Activated gamma-delta T cell (primary cell): ENCODE data around the gene KIR3DL1.
"Not testable (repeated sequence)": the region's sequence is repeated elsewhere in the genome, so short reads cannot be mapped to it uniquely, and the experiment has no call there.

Source experiments
- DNase-seq: peaks from one replicate; lab custom pipeline; 2025; lab: John Stamatoyannopoulos, UW

The KIR3DL1 gene

DNA sequence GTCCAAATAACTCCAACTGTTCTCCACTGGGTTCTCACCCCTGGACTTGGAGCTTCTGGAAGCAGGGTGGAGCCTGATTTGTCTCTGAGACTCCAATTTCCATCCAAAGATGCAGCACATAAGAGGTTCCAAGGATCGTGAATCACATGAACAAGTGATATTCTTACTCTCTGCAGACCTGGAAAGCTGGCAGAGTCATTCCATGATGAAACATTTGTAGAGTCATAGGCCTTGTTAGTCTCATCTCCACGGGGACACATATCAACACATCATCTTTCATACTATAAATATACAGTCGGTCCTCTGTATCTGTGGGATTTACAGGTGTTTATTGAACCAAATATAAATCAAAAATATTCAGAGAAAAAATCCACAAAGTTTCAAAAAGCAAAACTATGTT, 1.7 kb upstream of the KIR3DL1 start:
- not testable (repeated sequence) for DNase-seq

DNA sequence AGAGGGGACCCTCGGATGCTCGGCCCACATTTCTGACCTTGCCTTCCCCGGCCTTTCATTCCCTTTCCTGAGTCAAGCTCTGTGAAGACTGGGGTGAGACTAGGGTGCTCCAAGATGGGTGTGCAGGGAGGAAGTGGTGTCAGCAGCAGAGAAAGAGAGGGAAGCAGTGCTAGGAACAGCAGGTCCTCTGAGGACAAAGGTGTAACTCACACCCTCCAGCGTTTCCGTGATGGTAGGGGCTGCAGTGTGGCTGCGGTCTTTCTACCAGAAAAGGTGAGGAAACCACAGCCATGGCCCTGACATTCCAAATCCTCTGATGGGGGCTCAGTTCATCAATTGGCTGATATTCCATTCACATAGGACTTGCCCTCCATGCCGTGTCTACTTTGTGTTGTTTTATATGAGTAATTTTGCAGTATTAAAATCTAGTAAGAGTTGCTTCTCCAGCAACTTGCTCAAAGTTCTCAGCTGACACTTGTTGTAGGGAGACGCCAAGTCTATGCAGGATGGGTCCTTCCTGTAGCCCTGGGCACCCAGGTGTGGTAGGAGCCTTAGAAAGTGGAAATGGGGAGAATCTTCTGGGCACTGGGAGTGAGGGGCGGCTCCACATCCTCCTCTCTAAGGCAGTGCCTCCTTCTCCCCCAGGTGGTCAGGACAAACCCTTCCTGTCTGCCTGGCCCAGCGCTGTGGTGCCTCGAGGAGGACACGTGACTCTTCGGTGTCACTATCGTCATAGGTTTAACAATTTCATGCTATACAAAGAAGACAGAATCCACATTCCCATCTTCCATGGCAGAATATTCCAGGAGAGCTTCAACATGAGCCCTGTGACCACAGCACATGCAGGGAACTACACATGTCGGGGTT, 1.6 kb downstream of the KIR3DL1 start:
- no peak for DNase-seq

DNA sequence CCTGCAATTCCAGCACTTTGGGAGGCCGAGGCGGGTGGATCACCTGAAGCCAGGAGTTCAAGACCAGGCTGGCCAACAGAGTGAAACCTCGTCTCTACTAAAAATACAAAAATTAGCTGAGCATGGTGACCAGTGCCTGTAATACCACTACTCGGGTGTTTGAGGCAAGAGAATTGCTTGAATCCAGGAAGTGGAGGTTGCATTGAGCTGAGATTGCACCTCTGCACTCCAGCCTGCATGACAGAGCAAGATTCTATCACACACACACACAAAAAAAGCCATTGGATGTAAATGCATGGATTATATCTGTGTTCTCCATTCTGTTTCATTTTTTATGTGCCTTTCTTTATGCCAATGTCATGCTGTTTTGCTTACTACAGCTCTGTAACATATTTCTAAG, 8.1 kb downstream of the KIR3DL1 start:
- not testable (repeated sequence) for DNase-seq

DNA sequence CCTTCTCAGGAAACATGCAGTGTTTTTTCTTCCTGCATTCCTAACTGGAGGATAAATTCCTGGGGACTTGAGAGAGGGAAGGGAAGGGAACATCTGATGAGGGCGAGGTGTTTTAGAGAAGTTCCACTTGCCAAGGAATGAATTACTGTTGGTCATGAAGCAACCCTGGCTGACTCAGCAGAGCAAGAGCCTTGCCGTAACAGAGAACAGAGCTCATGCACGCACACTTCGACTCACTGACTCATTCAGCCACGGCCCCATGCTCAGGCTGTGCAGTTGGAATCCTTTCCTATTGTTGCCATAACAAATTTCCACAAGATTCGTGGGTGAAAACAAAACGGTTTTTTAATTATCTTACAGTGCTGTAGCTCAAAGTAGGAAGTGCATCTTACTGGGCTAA, 9.1 kb downstream of the KIR3DL1 start:
- DNase-seq, result not testable (repeated sequence)

DNA sequence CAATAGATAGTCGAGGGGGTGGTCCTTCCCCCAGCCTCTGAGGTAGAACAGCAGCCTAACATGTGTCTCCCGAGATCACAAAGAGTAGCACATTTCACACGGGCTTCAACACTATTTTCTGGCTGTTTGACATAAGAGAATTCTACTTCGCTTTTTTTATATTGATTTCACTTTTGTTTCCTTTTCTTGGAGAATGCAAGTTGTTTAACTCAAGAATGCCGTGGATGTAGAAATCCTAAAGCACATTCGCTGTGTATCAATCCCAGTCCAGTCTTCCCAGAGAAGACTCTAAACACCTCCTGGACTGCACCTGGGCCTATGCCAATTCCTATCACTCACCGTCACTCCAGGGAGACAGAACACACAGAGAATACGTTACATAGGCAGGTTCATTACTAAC, 11.8 kb downstream of the KIR3DL1 start:
- not testable (repeated sequence) for DNase-seq

DNA sequence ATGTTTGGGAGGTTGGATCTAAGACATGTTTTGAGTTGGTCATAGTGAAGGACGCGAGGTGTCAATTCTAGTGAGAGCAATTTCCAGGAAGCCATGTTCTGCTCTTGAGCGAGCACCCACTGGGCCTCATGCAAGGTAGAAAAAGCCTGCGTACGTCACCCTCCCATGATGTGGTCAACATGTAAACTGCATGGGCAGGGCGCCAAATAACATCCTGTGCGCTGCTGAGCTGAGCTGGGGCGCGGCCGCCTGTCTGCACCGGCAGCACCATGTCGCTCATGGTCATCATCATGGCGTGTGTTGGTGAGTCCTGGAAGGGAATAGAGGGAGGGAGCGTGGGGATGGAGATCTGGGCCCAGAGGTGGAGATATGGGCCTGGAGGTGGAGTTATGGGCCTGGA, 16.2 kb downstream of the KIR3DL1 start, which contains the start of gene KIR2DS4:
Gene KIR2DS4, plus strand, starts transcription at position 181 of the 400 bp plus-strand sequence.
- not testable (repeated sequence) for DNase-seq

DNA sequence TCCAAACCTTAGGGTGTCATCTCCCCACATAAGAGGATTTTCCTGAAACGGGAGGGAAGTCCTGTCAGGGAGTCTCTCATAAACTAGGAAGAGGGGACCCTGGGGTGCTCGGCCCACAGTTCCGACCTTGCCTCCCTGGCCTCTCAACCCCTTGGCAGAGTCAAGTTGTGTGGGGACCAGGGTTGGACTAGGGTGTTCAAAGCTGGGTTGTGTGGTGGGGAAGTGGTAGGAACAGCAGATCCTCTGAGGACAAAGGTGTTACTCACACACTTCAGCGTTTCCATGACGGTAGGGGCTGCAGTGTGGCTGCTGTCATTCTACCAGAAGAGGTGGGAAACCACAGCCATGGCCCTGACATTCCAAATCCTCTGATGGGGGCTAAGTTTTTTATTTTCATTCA, 18.9 kb downstream of the KIR3DL1 start:
- not testable (repeated sequence) for DNase-seq

DNA sequence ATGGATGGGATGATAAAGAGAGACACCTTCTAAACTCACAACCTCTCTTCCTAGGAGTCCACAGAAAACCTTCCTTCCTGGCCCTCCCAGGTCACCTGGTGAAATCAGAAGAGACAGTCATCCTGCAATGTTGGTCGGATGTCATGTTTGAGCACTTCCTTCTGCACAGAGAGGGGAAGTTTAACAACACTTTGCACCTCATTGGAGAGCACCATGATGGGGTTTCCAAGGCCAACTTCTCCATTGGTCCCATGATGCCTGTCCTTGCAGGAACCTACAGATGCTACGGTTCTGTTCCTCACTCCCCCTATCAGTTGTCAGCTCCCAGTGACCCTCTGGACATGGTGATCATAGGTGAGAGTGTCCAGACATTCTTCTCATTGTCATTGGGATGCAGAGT, 21.3 kb downstream of the KIR3DL1 start:
- not testable (repeated sequence) for DNase-seq

DNA sequence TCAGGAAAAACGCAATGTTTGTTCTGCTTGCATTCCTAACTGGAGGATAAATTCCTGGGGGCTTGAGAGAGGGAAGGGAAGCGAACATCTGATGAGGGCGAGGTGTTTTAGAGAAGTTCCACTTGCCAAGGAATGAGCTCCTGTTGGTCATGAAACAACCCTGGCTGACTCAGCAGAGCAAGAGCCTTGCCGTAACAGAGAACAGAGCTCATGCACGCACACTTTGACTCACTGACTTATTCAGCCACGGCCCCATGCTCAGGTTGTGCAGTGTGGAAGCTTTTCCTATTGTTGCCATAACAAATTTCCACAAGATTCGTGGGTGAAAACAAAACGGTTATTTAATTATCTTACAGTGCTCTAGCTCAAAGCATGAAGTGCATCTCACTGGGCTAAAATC, 26.9 kb downstream of the KIR3DL1 start:
- DNase-seq, result not testable (repeated sequence)

DNA sequence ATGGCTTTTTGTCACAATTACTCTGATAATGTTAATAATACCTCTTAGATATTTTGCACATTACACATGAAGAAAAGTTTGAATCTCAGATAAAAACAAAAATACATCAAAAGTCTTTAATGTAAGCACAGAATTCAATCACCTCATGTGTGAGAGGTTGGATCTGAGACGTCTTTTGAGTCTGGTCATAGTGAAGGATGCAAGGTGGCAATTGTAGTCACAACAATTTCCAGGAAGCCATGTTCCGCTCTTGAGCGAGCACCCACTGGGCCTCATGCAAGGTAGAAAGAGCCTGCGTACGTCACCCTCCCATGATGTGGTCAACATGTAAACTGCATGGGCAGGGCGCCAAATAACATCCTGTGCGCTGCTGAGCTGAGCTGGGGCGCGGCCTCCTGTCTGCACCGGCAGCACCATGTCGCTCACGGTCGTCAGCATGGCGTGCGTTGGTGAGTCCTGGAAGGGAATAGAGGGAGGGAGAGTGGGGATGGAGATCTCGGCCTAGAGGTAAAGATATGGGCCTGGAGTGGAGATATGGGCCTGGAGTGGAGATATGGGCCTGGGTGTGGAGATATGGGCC, 33.9 kb downstream of the KIR3DL1 start, which contains the start of gene KIR3DL2:
Gene KIR3DL2, plus strand, starts transcription at position 383 of the 580 bp plus-strand sequence. Its CDS starts 33 bp downstream, at position 416.
- not testable (repeated sequence) for DNase-seq

DNA sequence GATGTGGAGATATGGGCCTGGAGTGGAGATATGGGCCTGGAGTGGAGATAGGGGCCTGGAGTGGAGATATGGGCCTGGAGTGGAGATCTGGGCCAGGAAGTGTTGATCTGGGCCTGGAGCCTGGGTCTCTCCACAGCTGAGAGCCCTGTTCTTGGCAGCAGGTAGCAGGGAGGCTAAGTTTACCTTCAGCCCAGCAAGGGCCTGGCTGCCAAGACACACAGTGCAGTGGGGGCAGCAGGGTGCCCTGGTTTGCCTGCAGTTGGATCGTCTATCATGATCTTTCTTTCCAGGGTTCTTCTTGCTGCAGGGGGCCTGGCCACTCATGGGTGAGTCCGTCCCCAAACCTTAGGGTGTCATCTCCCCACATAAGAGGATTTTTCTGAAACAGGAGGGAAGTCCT, 34.7 kb downstream of the KIR3DL1 start:
- no peak for DNase-seq

DNA sequence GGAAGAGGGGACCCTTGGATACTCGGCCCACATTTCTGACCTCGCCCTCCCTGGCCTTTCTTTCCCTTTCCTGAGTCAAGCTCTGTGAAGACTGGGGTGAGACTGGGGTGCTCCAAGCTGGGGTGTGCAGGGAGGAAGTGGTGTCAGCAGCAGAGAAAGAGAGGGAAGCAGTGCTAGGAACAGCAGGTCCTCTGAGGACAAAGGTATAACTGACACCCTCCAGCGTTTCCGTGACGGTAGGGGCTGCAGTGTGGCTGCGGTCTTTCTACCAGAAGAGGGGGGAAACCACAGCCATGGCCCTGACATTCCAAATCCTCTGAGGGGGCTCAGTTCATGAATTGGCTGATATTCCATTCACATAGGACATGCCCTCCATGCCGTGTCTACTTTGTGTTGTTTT, 35.1 kb downstream of the KIR3DL1 start:
- DNase-seq, result no peak

DNA sequence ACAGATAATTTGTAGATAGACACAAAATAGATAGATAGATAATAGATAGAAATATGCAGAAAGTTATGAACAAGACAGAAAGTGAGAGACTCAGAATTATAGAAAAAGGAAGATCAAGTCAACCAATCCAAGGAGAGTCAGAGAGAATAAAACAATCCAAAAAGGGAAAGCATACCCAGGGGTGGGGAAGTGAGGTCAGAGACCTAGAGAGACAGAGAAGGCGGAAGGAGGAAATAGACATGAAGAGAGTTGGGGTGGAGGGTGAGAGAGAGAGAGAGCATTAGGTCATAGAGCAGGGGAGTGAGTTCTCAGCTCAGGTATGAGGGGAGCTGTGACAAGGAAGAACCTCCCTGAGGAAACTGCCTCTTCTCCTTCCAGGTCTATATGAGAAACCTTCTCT, 39.0 kb downstream of the KIR3DL1 start:
- not testable (repeated sequence) for DNase-seq

DNA sequence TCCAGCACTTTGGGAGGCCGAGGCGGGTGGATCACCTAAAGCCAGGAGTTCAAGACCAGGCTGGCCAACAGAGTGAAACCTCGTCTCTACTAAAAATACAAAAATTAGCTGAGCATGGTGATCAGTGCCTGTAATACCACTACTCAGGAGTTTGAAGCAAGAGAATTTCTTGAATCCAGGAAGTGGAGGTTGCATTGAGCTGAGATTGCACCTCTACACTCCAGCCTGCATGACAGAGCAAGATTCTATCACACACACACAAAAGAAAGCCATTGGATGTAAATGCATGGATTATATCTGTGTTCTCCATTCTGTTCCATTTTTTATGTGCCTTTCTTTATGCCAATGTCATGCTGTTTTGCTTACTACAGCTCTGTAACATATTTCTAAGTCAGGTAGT, 42.2 kb downstream of the KIR3DL1 start:
- not testable (repeated sequence) for DNase-seq

DNA sequence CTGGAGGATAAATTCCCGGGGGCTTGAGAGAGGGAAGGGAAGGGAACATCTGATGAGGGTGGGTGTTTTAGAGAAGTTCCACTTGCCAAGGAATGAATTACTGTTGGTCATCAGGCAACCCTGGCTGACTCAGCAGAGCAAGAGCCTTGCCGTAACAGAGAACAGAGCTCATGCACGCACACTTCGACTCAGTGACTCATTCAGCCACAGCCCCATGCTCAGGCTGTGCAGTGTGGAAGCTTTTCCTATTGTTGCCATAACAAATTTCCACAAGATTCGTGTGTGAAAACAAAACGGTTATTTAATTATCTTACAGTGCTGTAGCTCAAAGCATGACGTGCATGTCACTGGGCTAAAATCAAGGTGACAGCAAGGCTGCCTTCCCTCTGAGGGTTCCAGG, 43.2 kb downstream of the KIR3DL1 start:
- not testable (repeated sequence) for DNase-seq

DNA sequence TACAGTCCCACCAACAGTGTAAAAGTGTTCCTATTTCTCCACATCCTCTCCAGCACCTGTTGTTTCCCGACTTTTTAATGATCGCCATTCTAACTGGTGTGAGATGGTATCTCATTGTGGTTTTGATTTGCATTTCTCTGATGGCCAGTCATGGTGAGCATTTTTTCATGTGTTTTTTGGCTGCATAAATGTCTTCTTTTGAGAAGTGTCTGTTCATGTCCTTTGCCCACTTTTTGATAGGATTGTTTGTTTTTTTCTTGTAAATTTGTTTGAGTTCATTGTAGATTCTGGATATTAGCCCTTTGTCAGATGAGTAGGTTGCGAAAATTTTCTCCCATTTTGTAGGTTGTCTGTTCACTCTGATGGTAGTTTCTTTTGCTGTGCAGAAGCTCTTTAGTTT, 47.2 kb downstream of the KIR3DL1 start:
- not testable (repeated sequence) for DNase-seq

DNA sequence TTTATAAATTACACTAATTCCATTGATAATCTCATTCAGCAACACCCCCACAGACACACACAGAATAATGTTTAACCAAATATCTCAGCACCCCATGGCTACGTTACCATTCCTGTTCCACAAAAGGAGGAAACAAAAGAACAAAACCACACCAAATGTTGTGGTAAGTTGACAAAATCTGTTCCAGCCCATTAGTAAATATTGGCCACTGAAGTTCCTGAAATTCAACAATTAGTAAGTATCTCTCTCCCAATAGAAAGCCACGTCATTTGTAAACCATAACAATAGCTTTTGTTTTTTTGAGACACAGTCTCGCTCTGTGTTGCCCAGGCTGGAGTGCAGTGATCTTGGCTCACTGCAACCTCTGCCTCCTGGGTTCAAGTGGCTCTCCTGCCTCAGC, 55.4 kb downstream of the KIR3DL1 start:
- DNase-seq, result no peak

DNA sequence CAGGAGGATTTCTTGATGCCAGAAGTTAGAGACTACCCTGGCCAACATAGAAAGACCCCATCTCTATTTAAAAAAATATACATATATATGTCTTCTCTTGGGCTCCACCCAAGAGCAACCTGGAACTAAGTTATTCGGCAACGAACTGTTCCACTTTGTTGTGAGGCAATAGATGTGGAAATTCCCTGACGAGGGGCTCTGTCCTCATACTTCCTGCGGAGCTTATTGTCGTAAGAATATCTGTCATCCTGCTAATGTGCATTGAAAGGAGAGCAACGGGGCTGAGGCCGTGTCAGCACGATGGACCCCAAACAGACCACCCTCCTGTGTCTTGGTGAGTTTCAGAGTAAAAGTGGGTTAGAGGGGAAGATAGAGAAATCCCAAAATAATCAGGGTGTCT, 57.7 kb downstream of the KIR3DL1 start, which contains the start of gene FCAR:
Gene FCAR, plus strand, starts transcription at position 246 of the 400 bp plus-strand sequence. Its CDS starts 55 bp downstream, at position 301.
- no peak for DNase-seq

DNA sequence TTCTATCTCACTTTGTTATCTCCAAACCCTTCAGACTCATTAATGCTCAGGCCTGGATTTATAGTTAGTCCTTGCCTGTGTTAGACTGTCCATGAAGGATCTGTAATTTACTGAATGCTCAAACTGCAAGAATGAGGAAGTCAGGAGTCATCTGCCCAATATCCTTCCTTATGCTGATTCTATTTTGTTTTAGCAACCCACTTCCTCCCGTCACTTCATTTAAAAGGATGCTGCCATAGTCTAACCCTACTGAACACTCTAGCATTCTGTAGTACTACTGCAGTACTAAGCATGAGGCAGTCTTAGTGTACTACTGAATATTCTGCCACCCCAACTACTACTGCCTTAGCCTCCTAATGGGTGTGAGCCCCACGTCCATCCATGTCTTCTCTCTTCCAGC, 59.2 kb downstream of the KIR3DL1 start:
- no peak for DNase-seq

DNA sequence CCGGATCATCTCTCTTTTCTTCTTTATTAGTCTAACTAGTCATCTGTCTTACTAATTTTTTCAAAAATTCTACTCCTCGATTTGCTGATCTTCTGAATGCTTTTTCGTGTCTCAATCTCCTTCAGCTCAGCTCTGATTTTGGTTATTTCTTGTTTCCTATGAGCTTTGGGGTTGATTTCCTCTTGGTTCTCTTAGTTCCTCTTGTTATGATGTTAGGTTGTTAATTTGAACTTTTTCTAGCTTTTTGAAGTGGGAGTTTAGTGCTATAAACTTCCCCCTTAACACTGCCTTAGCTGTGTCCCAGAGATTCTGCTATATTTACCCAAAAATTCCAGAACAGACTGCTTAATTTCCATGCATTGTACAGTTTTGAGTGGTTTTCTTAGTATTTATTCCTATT, 61.2 kb downstream of the KIR3DL1 start:
- DNase-seq, result no peak
